ENCODE measurements around the gene PALMD.

GRCh38 chr1:99674115-99675064 is 28.5 kb downstream of the PALMD start:
- TF ChIP-seq POLR2A (IDR thresholded peaks at IDR 0.05), result no peak
- TF ChIP-seq, protein P1, sequence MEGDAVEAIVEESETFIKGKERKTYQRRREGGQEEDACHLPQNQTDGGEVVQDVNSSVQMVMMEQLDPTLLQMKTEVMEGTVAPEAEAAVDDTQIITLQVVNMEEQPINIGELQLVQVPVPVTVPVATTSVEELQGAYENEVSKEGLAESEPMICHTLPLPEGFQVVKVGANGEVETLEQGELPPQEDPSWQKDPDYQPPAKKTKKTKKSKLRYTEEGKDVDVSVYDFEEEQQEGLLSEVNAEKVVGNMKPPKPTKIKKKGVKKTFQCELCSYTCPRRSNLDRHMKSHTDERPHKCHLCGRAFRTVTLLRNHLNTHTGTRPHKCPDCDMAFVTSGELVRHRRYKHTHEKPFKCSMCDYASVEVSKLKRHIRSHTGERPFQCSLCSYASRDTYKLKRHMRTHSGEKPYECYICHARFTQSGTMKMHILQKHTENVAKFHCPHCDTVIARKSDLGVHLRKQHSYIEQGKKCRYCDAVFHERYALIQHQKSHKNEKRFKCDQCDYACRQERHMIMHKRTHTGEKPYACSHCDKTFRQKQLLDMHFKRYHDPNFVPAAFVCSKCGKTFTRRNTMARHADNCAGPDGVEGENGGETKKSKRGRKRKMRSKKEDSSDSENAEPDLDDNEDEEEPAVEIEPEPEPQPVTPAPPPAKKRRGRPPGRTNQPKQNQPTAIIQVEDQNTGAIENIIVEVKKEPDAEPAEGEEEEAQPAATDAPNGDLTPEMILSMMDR (IDR thresholded peaks at IDR 0.05 in 4 of 5, conservative IDR thresholded peaks at IDR 0.05 in 1 of 5), result no peak
